UCSD-AML1 (cell line): Measurements from ENCODE around the gene KREMEN2.
"Not testable (repeated sequence)": the region's sequence is repeated elsewhere in the genome, so short reads cannot be mapped to it uniquely, and the experiment has no call there.

Experiments
- DNase-seq: peaks from one replicate; lab custom pipeline; 2025; ENCODE audit not compliant: unreplicated experiment; lab: John Stamatoyannopoulos, UW

The KREMEN2 gene, protein sequence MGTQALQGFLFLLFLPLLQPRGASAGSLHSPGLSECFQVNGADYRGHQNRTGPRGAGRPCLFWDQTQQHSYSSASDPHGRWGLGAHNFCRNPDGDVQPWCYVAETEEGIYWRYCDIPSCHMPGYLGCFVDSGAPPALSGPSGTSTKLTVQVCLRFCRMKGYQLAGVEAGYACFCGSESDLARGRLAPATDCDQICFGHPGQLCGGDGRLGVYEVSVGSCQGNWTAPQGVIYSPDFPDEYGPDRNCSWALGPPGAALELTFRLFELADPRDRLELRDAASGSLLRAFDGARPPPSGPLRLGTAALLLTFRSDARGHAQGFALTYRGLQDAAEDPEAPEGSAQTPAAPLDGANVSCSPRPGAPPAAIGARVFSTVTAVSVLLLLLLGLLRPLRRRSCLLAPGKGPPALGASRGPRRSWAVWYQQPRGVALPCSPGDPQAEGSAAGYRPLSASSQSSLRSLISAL

GRCh38 chr16:2963723-2964474 is at the start of gene KREMEN2:
Gene KREMEN2 (plus strand): TSS chr16:2964275. CDS start chr16:2964521, 246 bp downstream.
- no peak for DNase-seq

DNA sequence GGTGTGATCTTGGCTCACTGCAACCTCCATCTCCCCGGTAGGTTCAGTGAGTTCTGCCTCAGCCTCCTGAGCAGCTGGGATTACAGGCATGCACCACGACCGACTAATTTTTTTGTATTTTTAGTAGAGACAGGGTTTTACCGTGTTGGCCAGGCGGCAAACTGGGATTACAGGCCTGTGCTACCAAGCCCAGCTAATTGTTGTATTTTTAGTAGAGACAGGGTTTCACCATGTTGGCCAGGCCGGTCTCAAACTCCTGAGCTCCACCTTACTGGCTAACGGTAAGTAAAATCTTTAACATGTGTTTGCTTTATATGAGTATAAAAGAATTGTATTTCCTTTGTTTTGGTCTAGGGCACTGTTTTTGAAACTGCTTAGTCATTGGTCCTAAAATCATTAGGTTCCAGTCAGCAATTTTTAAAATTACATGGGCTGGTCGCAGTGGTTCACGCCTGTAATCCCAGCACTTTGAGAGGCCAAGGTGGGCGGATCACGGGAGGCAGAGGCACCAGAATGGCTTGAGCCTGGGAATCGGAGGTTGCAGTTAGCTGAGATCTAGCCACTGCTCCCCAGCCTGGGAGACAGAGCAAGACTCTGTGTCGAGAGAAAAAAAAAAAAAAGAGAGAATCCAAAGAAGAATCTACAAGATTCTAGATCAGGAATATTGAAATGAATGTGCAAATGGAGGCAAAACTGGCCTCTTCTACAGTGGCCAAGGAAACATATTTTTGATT is 48.7 kb upstream of the KREMEN2 start:
- no peak for DNase-seq

GRCh38 chr16:2919511-2920255 is 44.4 kb upstream of the KREMEN2 start:
- DNase-seq, result peak; percentile 25

DNA sequence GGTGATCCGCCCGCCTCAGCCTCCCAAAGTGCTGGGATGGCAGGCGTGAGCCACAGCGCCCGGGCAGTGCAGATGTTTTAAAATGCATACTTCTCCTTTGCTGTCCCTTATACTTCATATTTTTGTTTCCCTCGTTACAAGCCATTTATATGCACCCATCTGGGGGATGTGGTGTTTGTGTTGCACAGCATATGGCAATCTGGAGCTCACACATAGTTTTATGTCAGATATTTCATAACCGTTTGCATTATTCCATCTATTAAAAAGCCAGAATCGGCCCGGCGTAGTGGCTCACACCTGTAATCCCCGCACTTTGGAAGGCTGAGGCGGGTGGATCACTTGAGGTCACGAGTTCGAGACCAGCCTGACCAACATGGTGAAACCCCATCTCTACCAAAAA is 40.6 kb upstream of the KREMEN2 start:
- DNase-seq, result no peak

- no peak for DNase-seq
Observed at GRCh38 chr16:2924901-2925755, 38.9 kb upstream of the KREMEN2 start.

DNA sequence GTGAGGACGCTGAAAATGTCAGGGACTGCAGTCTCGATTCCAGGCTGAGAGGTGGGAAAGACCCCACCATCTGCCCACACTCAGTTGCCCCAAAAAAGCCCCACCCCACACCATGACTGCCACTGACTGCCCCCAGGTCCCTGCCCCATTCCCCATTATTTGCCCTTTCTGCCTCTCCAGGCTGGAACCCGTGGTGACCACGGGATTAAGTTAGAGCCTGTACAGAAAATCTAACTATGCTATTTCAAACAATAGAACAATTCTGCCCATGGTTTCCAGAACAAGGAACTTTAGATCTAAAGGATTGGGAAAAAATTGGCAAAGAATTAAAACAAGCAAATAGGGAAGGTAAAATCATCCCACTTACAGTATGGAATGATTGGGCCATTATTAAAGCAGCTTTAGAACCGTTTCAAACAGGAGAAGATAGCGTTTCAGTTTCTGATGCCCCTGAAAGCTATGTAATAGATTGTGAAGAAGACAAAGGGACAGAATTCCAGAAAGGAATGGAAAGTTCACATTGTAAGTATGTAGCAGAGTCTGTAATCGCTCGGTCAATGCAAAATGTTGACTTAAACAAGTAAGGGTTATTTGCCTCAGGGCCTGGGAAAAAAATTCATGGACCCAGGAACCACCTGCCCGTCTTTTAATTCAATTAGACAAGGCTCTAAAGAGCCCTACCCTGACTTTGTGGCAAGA is 38.0 kb upstream of the KREMEN2 start:
- DNase-seq, result no peak

DNA sequence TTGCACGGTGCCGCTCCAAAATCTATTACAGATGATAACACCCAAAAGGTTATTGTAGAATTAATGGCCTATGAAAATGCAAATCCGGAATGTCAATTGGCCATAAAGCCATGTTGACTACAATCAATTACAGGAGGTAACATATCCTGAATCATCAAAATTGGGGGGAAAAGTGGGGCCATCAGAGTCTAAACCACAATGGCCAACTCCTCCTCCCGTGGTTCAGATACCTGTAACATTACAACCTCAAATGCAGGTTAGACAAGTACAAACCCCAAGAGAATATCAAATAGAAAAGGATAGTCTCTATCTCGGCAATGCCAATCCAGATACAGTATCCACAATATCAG is 37.5 kb upstream of the KREMEN2 start:
- no peak for DNase-seq

- DNase-seq, result peak; percentile 82
Observed at GRCh38 chr16:2927010-2927646, 36.9 kb upstream of the KREMEN2 start.

DNA sequence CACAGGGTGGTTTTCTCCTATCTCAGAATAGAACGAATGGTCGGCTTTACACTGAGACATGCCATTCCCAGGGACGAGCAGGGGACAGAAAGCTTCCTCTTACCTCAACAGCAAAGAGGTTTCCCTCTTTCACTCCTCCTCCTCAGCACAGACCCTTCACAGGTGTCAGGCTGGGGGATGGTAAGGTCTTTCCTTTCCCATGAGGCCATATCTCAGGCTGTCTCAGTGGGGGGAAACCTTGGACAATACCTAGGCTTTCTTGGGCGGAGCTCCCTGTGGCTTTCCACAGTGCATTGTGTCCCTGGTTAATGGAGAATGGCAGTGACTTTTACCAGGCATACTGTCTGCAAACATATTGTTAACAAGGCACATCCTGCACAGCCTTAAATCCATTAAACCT is 35.9 kb upstream of the KREMEN2 start:
- DNase-seq, result not testable (repeated sequence)

- no peak for DNase-seq
Observed at GRCh38 chr16:2928796-2929195, 35.3 kb upstream of the KREMEN2 start.

GRCh38 chr16:2929693-2930092 is 34.4 kb upstream of the KREMEN2 start:
- DNase-seq, result no peak

DNA sequence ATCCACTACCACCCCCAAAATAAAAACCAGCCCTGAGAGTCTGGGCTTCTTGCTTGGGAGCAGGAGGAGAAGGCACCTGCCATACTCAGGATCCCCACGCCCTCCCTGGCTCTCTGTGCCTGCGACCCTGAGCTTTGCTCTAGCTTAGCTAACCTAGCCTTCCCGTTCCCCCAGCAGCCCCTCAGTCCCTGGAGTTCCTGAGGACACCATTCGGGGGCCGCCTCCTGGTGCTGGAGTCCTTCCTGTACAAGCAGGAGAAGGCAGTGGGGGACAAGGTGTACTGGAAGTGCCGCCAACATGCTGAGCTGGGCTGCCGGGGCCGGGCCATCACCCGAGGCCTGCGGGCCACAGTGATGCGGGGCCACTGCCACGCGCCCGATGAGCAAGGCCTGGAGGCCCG is 33.8 kb upstream of the KREMEN2 start:
- DNase-seq, result no peak

- DNase-seq, result not testable (repeated sequence)
Observed at GRCh38 chr16:2931231-2931914, 32.7 kb upstream of the KREMEN2 start.

DNA sequence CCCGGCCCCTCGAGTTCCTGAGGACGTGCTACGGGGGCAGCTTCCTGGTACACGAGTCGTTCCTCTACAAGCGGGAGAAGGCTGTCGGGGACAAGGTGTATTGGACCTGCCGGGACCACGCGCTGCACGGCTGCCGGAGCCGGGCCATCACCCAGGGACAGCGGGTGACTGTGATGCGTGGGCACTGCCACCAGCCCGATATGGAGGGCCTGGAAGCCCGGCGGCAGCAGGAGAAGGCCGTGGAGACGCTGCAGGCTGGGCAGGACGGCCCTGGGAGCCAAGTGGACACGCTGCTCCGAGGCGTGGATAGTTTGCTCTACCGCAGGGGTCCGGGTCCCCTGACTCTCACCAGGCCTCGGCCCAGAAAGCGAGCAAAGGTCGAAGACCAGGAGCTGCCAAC is 30.9 kb upstream of the KREMEN2 start:
- no peak for DNase-seq

- DNase-seq, result no peak
Observed at GRCh38 chr16:2933701-2934100, 30.4 kb upstream of the KREMEN2 start.

- DNase-seq, result no peak
Observed at GRCh38 chr16:2934450-2934849, 29.6 kb upstream of the KREMEN2 start.

DNA sequence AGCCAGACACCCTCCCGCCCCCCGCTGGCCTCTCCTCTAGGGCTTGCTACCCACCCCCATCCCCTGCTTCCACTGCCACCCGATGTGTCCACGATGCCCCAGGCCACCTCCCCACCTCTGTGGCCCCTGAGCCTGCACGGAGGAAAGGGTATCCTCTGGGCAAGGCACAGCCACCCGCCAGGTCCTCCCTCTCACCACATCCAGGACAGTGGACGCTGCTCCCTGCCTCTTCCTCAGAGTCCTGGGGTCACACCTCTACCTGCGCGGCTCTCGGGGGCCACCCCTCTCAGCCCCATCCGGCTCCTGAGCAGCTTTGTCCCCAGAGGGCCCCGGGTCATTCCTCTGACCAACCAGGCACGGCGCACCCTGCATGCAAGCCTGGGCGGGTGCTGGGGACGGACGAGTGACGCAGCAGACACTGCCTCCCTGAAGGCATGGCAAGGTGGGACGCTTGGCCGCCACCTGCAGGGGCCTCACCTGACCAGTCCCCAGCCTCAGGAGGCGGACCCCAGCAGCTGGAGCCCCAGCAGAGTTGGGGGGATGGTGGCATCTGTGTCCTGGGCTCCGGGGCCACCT is 27.6 kb upstream of the KREMEN2 start:
- DNase-seq, result no peak

DNA sequence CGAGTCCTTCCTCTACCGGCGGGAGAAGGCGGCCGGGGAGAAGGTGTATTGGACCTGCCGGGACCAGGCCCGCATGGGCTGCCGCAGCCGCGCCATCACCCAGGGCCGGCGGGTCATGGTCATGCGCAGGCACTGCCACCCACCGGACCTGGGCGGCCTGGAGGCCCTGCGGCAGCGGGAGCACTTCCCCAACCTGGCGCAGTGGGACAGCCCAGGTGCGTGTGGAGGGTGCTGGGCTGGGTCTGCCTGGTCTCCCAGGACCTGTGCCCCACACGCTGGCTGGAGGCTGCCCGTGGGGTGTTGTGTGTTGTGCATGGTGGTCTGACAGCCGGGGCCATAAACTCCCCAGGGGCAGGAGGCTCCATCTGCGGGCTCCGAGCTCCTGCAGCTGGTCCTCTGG is 26.9 kb upstream of the KREMEN2 start:
- DNase-seq, result no peak
